Esophagus (tissue), 2 donors: Measurements from ENCODE around the gene IGFALS. TPM values are rescaled to one million over a fixed set of nuclear protein-coding genes. Genes with fewer than 3 reads are reported as not detected.

Source experiments
- H3K27ac ChIP-seq, 2 donors: one replicate each; pipeline ENCODE4 v1.5.1; 2013; ENCODE audit warnings: low read depth in 2 of 2, mild to moderate bottlenecking in 2 of 2, inconsistent platforms in 1 of 2, low read length in 1 of 2, moderate library complexity in 1 of 2
- H3K27me3 ChIP-seq, 2 donors: one replicate each; pipeline ENCODE4 v1.6.1; 2013; ENCODE audit warnings: low read length in 2 of 2, control low read depth in 1 of 2, mild to moderate bottlenecking in 1 of 2; ENCODE audit not compliant: insufficient read depth in 2 of 2, control insufficient read depth in 1 of 2
- H3K36me3 ChIP-seq, 2 donors: one replicate each; pipeline ENCODE4 v1.6.1; 2013; ENCODE audit warnings: low read length in 1 of 2; ENCODE audit not compliant: control insufficient read depth in 2 of 2, insufficient read depth in 2 of 2
- H3K4me1 ChIP-seq, 2 donors: one replicate each; pipeline ENCODE4 v1.6.1; 2013; ENCODE audit warnings: low read length in 1 of 2; ENCODE audit not compliant: control insufficient read depth in 2 of 2, insufficient read depth in 2 of 2
- H3K4me3 ChIP-seq, 2 donors: one replicate each; pipeline ENCODE4 v1.5.1; 2013; ENCODE audit warnings: low read length in 2 of 2, mild to moderate bottlenecking in 2 of 2, low read depth in 1 of 2, moderate library complexity in 1 of 2
- H3K9me3 ChIP-seq, 2 donors: one replicate each; pipeline ENCODE4 v1.6.1; 2013; ENCODE audit warnings: mild to moderate bottlenecking in 2 of 2, low read depth in 1 of 2, low read length in 1 of 2, moderate library complexity in 1 of 2; ENCODE audit not compliant: control insufficient read depth in 2 of 2, insufficient read depth in 1 of 2
- WGBS, 2 donors: extraction: QIAGEN DNeasy Blood & Tissue Kit; methylation state at CpG; one replicate each; pipeline ENCODE4 v1.1.7; 2013; 5-methylcytosine and 5-hydroxymethylcytosine counted together
- polyA plus RNA-seq, 2 donors: library from polyadenylated mRNA; stranded (reverse); fragments of 200-250 nt; gene quantifications; one replicate each; pipeline ENCODE4 v1.2.3, GENCODE V29; 2013
- donor health status: healthy with polysubstance abuse.
- donor health status: Bipolar disorder and iron deficiency.

The IGFALS gene
- under 1 TPM; 0.01 to 0.14 TPM for polyA plus RNA-seq

DNA sequence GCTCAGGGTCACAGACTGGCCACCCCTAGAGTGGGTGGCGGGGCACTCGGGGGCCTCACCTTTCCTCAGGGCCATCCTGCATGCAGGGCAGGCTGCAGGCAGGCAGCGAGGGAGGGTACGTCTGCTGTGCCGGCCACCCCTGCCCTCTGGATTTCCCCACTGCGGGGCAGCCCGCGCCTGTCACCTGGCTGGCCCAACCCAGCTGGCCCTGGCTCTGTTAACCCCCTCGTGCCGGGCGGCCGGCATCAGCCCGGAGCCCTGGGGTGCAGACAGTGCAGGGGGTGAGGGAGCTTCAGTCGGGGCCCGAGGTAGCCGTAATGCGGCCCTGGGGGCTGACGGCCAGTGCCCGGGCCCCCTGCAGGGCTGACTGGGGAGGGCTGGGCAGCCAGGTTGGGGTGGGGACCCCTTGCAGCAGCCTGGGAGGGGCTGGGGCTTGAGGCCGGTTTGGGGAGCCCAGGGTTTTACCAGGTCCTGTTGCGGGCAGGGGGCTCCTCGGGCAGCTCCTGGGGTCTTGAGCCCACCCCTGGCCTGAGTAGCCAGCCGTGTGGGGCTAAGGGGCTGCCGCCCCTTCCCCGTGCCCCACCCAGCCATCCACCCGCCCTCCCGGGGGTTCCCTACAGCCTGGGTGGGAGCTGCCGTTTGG lies at the start of gene IGFALS:
Gene IGFALS, minus strand, starts transcription at position 128 of the 643 bp plus-strand sequence. Its CDS starts 53 bp downstream, at position 75.
- 45 to 50% methylated on average over 24 to 28 of the region's 28 CpGs for WGBS, 2 donors
- H3K36me3 ChIP-seq, result peaks cover 0 to 25% of the 10 kb centered on the region in 2 donors
- no peak within 1 kb of the TSS for H3K4me3 ChIP-seq
- no peak within 1 kb of the TSS for H3K27ac ChIP-seq
- H3K4me1 ChIP-seq, result peaks cover 0 to 6% of the 10 kb centered on the region in 2 donors
- peaks cover 0 to 4% of the 10 kb centered on the region in 2 donors for H3K9me3 ChIP-seq
- no peaks in the 10 kb centered on the region for H3K27me3 ChIP-seq

DNA sequence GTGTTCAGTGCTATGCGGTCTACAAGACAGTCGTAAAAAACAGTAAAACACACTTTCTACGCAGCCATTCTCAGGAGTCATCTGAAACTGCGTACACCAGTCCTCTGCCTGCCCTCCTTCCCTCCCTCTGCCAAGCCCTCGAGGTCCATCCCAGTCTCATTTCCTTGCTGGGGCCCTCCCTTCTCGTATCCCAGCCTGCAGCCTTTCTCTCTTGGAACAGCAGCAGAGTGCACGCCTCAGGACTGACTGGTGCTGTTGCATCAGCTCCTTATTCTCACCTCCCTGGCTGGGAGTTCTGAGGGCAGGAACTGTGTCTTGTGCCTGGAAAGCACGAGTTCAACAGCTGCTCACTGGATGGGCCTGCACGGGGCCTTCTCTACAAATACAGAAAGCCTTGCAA lies 46.0 kb upstream of the IGFALS start:
- 53 to 68% methylated on average over 9 of the region's 9 CpGs for WGBS, 2 donors
- no peak overlapping the region for H3K4me3 ChIP-seq

DNA sequence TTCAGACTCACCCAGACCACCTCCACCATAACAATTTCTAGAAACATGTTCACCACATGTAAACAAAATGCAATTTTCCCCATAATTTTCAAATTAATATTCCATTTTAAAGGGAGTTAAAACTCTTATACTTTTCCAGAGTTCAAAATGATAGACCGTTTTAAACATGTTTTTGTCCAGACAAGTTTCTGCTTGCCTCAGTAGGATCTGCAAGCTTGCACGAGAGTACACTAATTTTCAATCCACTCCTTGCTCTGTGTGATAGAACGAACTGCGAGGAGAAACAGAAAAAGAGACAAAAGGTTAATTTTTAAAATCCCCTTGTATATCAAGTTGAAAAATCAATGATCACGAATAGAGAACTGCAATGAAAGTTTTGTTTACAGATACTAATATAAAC lies 40.6 kb upstream of the IGFALS start:
- Histone ChIP-seq H3K4me1 (no peaks in the 10 kb centered on the region), H3K27ac (peak overlapping the region; percentile 38 to 64), H3K27me3 (no peaks in the 10 kb centered on the region), H3K9me3 (no peaks in the 10 kb centered on the region), H3K36me3 (peaks cover 0 to 5% of the 10 kb centered on the region in 2 donors), H3K4me3 (no peak overlapping the region)
- 35 to 47% methylated on average over 5 of the region's 5 CpGs for WGBS, 2 donors

More for the DNA sequence above, 46.0 kb upstream of the IGFALS start:
- Histone ChIP-seq H3K4me1 (no peaks in the 10 kb centered on the region), H3K36me3 (peaks cover 0 to 3% of the 10 kb centered on the region in 2 donors), H3K27me3 (no peaks in the 10 kb centered on the region), H3K27ac (no peak overlapping the region), H3K9me3 (no peaks in the 10 kb centered on the region)

DNA sequence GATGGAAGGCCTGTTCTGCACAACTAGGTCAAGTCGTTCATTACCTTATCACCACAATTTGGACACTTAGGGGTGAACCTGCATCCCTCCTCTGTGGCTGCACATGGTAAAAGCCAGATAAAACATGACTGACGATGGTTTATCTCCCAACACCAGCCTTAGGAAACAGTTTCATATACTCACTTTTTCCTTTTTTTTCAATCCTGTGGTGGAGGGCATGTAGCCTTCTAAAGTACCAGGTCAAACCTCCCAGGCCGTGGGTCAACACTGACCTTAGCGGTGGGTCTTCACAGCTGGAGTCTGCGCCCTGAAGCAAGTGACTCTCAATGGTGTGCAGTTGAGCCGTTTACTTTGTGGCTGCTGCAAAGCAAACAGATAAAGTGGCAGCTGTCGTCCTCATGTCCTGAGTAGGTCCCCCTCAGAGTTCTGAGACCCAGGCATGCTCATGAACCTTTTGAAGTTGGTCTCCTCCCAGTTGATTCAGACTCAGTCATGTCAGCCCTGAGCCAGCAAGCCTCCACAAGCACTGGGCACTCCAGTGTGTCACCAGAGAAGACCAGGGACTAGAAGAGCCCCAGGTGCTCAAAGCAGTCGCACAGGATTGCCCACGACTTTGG lies 39.4 kb upstream of the IGFALS start:
- no peaks in the 10 kb centered on the region for H3K27me3 ChIP-seq
- no peak overlapping the region for H3K4me3 ChIP-seq
- no peaks in the 10 kb centered on the region for H3K9me3 ChIP-seq
- H3K4me1 ChIP-seq, result no peaks in the 10 kb centered on the region
- peaks cover 0 to 6% of the 10 kb centered on the region in 2 donors for H3K36me3 ChIP-seq
- peak overlapping the region in 1 of 2 donors; percentile 78 for H3K27ac ChIP-seq
- WGBS, 2 donors, result 60 to 63% methylated on average over 9 of the region's 9 CpGs

DNA sequence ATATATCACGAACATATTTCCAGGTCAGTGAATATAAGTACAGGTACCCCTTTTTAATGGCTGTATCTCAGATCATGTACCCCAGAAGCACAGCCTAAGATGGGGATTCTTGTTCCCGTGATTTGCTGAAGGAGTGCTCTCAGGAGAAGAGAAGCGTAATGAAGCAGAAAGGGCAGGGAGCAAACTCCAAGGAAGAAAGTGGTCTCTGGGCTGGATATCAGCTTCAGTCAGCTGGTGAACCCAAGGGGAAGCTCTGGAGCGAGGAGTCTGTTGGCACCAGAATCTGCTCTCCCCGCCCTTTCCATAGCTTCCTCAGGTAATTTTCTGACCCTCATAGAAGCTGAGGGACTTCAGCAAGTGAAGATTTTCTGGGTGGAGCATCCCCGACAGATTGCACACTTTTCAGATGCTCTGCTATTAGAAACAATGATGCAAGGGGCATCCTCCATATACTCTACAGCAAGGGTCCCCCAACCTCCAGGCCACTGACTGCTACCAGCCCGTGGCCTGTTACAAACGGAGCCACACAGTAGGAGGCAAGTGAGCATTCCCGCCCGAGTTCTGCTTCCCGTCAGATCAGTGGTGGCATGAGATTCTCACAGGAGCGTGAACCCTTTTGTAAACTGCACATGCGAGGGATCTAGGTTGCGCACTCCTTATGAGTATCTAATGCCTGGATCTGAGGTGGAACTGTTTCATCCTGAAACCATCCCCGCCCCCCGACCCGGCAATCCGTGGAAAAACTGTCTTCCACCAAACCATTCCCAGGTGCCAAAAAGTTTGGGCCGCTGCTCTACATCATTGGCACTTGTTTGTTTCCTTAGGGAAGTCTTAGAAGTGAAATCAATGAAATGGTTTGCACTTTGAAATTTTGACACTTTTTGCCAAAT lies 37.9 kb upstream of the IGFALS start:
- peaks cover 0 to 5% of the 10 kb centered on the region in 2 donors for H3K4me1 ChIP-seq
- peaks cover 0 to 6% of the 10 kb centered on the region in 2 donors for H3K36me3 ChIP-seq
- 80 to 88% methylated on average over 19 of the region's 19 CpGs for WGBS, 2 donors
- no peaks in the 10 kb centered on the region for H3K27me3 ChIP-seq
- no peaks in the 10 kb centered on the region for H3K9me3 ChIP-seq
- H3K4me3 ChIP-seq, result no peak overlapping the region
- no peak overlapping the region for H3K27ac ChIP-seq

DNA sequence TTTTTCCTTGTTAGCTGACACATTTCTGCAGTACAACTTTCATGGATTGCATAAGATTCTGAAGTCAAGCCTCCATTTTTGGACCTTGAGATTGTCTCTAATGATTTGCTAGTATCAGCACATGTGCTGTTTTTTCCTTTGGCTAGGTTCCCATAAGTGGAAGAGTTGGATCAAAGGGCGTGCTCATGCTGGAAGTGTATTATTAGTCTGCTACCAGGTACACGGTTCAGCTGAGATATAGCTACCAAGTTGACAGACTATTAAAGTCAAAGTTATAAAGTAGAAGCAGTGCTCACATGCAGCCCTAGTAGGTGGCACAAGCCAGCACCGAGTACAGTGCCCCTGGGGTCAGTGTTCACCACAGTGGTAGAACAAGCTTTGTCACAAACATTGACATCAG lies 36.7 kb upstream of the IGFALS start:
- Histone ChIP-seq H3K4me3 (no peak overlapping the region), H3K36me3 (peaks cover 0 to 6% of the 10 kb centered on the region in 2 donors), H3K27me3 (no peaks in the 10 kb centered on the region), H3K27ac (peak overlapping the region in 1 of 2 donors; percentile 6), H3K9me3 (no peaks in the 10 kb centered on the region), H3K4me1 (peaks cover 0 to 12% of the 10 kb centered on the region in 2 donors)
- 43 to 45% methylated on average over 3 of the region's 3 CpGs for WGBS, 2 donors

DNA sequence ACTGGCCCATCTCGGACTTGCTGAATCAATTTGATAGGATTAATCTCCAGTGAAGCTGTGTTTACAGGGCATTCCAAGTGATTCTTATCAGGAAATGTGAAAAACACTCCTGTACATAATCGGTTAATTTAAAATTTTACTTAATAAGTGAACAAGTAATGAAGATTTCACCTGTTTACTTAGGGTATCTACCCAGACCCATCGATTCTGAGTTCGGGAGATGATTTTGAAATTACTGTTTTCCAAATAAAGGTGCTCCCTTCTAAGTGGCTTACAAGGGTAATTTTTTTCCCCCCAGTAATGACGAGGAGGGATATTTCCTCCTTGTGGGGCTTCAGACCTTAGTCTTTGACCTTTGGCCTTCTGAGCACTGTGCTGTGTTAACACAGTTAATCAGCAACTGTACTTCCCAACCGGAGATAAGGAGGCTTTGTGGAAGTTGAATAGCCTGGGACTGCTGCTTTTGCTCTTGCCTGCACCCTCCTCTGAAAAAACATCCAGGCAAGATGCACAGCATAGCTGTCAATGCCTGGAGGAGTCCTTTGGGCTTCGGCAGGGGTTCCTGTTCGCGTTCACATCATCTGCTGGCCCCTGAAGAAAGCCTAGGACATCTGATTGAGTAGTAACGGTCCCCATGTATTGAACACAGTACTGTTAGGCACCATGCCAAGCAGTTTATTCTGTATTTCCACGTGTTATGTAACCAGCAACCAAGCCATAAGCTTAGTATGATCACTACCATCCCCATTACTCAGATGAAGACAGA lies 35.3 kb upstream of the IGFALS start:
- peak overlapping the region in 1 of 2 donors; percentile 85 for H3K4me3 ChIP-seq
- no peaks in the 10 kb centered on the region for H3K9me3 ChIP-seq
- H3K27me3 ChIP-seq, result no peaks in the 10 kb centered on the region
- H3K27ac ChIP-seq, result no peak overlapping the region
- 58 to 69% methylated on average over 11 of the region's 11 CpGs for WGBS, 2 donors
- H3K4me1 ChIP-seq, result peaks cover 0 to 14% of the 10 kb centered on the region in 2 donors
- peaks cover 0 to 7% of the 10 kb centered on the region in 2 donors for H3K36me3 ChIP-seq

DNA sequence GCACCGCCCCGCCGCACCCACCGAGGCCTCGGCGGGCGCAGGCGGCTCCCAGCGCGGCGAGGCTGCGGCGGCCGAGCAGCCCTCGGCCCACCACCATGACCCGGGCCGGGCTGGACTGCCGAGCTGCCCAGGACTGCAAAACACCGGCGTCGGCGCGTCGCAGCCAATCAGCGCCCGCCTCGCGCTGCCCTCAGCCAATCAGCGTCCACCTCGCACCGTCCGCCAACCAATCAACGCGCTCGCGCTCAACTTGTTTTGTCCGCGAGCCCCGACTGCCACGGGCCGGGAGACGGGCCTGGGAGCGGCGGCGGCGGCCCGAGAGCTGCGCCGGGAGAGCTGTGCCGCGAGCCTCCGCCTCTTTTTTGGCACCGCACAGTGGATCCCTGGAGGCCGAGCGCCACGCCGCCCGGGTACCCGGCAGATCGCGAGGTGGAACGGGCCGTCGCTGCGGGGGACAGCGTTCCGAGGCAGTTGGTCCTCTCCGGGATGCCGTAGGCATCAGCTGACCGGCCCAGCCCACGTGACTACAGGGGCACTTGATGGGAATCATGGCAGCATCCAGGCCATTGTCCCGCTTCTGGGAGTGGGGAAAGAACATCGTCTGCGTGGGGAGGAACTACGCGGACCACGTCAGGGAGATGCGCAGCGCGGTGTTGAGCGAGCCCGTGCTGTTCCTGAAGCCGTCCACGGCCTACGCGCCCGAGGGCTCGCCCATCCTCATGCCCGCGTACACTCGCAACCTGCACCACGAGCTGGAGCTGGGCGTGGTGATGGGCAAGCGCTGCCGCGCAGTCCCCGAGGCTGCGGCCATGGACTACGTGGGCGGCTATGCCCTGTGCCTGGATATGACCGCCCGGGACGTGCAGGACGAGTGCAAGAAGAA lies 33.4 kb upstream of the IGFALS start, which contains the start of the genes FAHD1 and HAGH:
Gene FAHD1, plus strand, starts transcription at position 516 of the 883 bp plus-strand sequence. Its CDS starts 33 bp downstream, at position 549.
Gene HAGH, minus strand, starts transcription at position 135 of the 883 bp plus-strand sequence. Its CDS starts 38 bp downstream, at position 97.
- Histone ChIP-seq H3K36me3 (peaks cover 0 to 16% of the 10 kb centered on the region in 2 donors), H3K4me3 (peak within 1 kb of the TSS; percentile 85 to 97), H3K9me3 (no peaks in the 10 kb centered on the region), H3K4me1 (peaks cover 0 to 14% of the 10 kb centered on the region in 2 donors), H3K27me3 (no peaks in the 10 kb centered on the region), H3K27ac (peak within 1 kb of the TSS; percentile 91 to 94)
- 0% methylated on average over 95 to 104 of the region's 104 CpGs for WGBS, 2 donors
